HG03571 (cell line): ENCODE measurements around the gene SLC7A14.

Source experiments
- ATAC-seq: cut with Tn5 transposase; IDR thresholded peaks from one replicate; pipeline ENCODE4 v1.9.1; 2021; ENCODE audit not compliant: unreplicated experiment

SLC7A14 gene

GRCh38 chr3:170539897-170540296 is 46.0 kb downstream of the SLC7A14 start:
- ATAC-seq = no peak

- no peak for ATAC-seq
Measured at GRCh38 chr3:170536712-170537111, 49.2 kb downstream of the SLC7A14 start.

- no peak for ATAC-seq
Measured at GRCh38 chr3:170534227-170534626, 51.6 kb downstream of the SLC7A14 start.

GRCh38 chr3:170532573-170532972 is 53.3 kb downstream of the SLC7A14 start:
- ATAC-seq = no peak

- ATAC-seq = no peak
Measured at GRCh38 chr3:170531657-170532335, 54.1 kb downstream of the SLC7A14 start.

GRCh38 chr3:170531054-170531453 is 54.8 kb downstream of the SLC7A14 start:
- no peak for ATAC-seq

GRCh38 chr3:170529912-170530311 is 56.0 kb downstream of the SLC7A14 start:
- ATAC-seq = no peak

GRCh38 chr3:170529346-170529745 is 56.5 kb downstream of the SLC7A14 start:
- no peak for ATAC-seq

- ATAC-seq = no peak
Measured at GRCh38 chr3:170528726-170529125, 57.1 kb downstream of the SLC7A14 start.

GRCh38 chr3:170524073-170524472 is 61.8 kb downstream of the SLC7A14 start:
- no peak for ATAC-seq

GRCh38 chr3:170523248-170523647 is 62.6 kb downstream of the SLC7A14 start:
- no peak for ATAC-seq

GRCh38 chr3:170522201-170522600 is 63.7 kb downstream of the SLC7A14 start:
- ATAC-seq = no peak

- no peak for ATAC-seq
Measured at GRCh38 chr3:170520996-170521395, 64.9 kb downstream of the SLC7A14 start.

GRCh38 chr3:170517242-170517945 is 68.5 kb downstream of the SLC7A14 start:
- ATAC-seq = no peak

GRCh38 chr3:170513642-170514041 is 72.2 kb downstream of the SLC7A14 start:
- ATAC-seq = no peak

- ATAC-seq = no peak
Measured at GRCh38 chr3:170511371-170511770, 74.5 kb downstream of the SLC7A14 start.

- no peak for ATAC-seq
Measured at GRCh38 chr3:170508839-170509238, 77.0 kb downstream of the SLC7A14 start.

GRCh38 chr3:170508291-170508690 is 77.6 kb downstream of the SLC7A14 start:
- no peak for ATAC-seq

- ATAC-seq = no peak
Measured at GRCh38 chr3:170507063-170507462, 78.8 kb downstream of the SLC7A14 start.

- ATAC-seq = no peak
Measured at GRCh38 chr3:170506556-170506955, 79.3 kb downstream of the SLC7A14 start.

- ATAC-seq = no peak
Measured at GRCh38 chr3:170502297-170502696, 83.6 kb downstream of the SLC7A14 start.

- no peak for ATAC-seq
Measured at GRCh38 chr3:170500995-170501394, 84.9 kb downstream of the SLC7A14 start.

- no peak for ATAC-seq
Measured at GRCh38 chr3:170500462-170500861, 85.4 kb downstream of the SLC7A14 start.
